GM12873 (cell line): ENCODE data around the gene OR52I2.

ENCODE experiments used
- TF ChIP-seq, protein P1 (sequence below): IDR thresholded peaks from 2 replicates; pipeline ENCODE4 v1.5.1; 2012; ENCODE audit warnings: low read depth, mild to moderate bottlenecking, moderate library complexity, low read length, control low read depth; ENCODE audit not compliant: insufficient read depth; ENCODE audit errors: missing control alignments

The OR52I2 gene

DNA sequence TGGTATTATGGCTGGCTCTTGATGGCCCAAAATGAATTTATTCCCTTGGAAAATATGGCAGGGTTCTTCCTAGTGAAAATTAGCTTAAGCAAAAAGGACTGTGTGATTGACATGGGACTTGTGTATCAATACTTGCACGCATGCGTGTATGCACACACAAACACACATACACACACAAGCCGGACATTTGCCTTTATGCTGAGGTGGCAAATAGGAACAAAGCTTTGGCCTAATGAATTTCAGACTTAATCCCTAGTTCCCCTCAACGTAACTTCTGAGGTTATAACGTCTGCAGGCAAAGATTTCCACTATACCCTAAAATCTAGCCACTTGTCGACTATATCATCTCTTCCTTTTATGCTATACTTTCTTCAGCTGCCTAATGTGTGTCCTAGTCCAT, 2.9 kb upstream of the OR52I2 start:
- TF ChIP-seq, protein P1, sequence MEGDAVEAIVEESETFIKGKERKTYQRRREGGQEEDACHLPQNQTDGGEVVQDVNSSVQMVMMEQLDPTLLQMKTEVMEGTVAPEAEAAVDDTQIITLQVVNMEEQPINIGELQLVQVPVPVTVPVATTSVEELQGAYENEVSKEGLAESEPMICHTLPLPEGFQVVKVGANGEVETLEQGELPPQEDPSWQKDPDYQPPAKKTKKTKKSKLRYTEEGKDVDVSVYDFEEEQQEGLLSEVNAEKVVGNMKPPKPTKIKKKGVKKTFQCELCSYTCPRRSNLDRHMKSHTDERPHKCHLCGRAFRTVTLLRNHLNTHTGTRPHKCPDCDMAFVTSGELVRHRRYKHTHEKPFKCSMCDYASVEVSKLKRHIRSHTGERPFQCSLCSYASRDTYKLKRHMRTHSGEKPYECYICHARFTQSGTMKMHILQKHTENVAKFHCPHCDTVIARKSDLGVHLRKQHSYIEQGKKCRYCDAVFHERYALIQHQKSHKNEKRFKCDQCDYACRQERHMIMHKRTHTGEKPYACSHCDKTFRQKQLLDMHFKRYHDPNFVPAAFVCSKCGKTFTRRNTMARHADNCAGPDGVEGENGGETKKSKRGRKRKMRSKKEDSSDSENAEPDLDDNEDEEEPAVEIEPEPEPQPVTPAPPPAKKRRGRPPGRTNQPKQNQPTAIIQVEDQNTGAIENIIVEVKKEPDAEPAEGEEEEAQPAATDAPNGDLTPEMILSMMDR, result no peak

DNA sequence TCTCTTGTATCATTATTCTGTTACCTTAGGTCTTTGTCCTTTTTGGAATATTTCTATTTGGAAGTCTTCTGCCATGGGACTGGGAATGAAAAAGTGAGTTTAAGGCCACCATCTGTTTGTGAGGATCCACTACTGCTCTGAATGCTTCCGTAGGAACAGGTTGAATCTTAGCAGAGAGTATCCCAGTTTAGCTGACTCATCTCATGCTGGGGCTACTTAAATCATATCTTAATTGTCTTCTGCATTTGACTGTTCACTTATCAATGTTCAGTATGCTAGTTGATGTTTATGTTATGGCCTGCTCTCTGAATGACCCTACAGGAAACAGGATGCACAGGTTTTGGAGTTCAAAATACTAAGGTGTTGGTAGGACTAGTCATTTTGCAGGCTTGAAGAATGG, 1.4 kb upstream of the OR52I2 start:
- TF ChIP-seq, protein P1, result no peak

DNA sequence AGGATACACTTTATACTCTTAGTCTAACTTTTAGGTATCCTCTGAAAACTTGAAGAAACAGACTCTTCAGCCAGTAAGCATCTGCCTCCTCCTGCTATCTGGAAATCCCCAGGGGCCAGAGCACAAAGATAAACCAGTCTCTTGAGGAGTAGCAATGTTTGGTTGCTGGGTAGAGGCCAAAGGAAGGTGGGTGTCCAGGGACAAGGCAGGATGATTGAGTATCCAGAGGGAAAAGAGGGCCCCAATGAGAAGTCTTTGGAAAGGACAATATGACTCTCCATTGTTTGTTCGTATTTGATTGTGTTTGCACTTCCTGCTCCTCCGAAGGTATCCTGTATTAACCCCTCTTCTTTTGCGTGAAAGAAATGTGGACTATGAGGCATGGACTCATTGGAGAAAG, 7.5 kb downstream of the OR52I2 start:
- TF ChIP-seq, protein P1, result no peak

DNA sequence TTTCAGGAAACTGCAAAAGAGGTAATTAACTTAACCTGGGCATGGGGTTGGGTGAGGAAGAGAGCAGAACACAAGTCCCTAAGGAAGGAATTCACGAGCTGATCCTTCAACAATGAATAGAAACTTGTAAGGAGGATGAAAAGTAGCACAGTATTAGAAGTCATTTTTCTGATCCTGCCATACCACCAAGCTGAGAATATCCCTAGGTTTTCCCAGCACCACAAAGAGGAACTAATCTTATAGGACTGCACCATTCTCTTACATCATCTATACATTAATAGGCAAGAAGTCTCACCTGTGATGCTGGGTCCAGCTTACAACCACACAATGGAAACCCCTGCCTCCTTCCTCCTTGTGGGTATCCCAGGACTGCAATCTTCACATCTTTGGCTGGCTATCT, 12.2 kb downstream of the OR52I2 start, which contains the start of gene OR52I1:
OR52I1 (plus strand) TSS at position 301 of the 400 bp plus-strand sequence; CDS start at position 301, 0 bp downstream.
- TF ChIP-seq, protein P1, result no peak

DNA sequence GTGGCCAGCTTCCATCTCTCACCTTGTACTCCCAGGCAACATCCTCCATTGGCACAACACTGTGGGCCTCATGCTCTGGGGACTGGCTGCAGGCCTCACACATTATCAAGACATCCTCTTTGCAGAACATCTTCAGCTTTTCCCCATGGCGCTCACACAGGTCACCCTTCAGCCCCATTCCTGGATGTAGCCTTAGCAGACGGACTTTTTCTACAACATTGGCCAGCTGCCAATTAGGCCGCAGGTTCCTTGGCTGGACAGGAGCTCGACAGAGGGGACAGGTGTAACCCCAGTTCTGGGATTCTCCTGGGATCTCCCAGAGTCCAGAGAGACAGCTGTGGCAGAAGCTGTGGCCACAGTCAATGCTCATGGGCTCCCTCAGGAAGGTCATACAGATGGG, 23.5 kb downstream of the OR52I2 start:
- TF ChIP-seq, protein P1, result no peak

DNA sequence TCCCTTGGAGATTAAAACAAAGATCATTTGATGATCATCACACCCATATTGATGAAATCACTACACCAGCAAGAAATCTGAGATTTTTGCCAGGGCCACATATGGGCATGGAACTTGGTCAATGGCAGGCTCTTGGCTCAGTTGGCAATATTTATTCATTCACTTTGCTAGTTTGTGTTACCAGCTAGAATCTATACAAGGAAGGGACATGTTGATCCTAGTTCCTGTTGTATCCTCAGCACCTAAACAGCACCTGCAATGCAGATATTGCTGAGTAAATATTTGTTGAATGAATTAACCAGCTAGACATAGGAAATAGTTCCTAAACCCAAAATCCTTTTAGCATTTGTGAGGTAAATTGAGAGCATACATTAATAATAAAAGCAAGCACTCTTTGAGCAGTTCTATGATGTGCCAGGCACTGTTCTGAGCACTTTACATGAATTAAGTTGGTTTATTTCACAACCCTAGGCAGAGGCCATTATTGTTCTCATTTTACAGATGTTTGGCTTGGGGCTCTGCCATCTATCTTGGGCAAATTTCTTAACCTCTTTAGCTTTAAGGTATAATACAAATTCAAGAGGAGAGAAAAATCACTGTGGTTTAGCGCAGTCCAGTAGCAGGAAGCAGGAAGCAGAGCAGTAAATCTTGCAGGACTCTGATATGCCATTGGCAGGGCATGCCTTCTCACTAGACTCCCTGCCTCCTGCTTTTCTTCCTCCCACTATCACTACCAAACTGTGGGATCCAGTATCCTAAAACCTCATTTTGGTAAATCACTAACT, 24.9 kb downstream of the OR52I2 start:
- TF ChIP-seq, protein P1, result no peak

DNA sequence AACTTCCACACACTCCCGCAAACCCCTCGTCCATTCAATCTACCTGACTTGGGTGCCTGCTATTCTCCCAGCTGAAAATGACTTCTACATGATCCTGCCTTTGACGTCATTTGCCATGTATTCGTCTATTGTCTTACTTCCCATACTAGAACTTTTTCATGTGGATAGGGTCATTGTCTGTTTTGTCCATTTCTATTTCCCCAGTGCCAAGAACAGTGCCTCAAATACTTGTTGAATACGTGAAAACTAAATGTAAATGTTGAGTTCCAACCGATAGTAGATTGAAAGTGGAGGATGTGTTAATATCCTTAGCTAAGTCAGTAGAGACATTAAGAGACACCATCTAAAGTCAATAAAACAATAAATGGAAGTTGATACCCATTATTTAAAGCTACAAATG, 25.6 kb downstream of the OR52I2 start:
- TF ChIP-seq, protein P1, result no peak
